H54 (cell line): ENCODE measurements around the gene LATS1.
"Not testable (repeated sequence)": the region's sequence is repeated elsewhere in the genome, so short reads cannot be mapped to it uniquely, and the experiment has no call there.

Experiments
- DNase-seq: peaks from one replicate; pipeline ENCODE4 v3.0.0; 2011; ENCODE audit warnings: low spot score, mixed read lengths; ENCODE audit not compliant: insufficient read length
- FAIRE-seq: peaks from 3 replicates; lab custom pipeline; 2011; peaks lifted over from hg19 to GRCh38; lab: Jason Lieb, UNC
- POLR2A ChIP-seq: IDR thresholded peaks from 2 replicates; pipeline ENCODE4 v1.6.1; 2011; ENCODE audit warnings: low read depth, mild to moderate bottlenecking, low read length

The LATS1 gene

GRCh38 chr6:149746147-149746946 is 28.4 kb upstream of the LATS1 start, which contains the start of gene NUP43:
TSS of gene NUP43 (minus strand) at chr6:149746529. CDS start at chr6:149746495, 34 bp downstream.
- DNase-seq = peak; percentile 57
- TF ChIP-seq POLR2A = peak; percentile 67
- peak; percentile 60 for FAIRE-seq

GRCh38 chr6:149745252-149745651 is 27.4 kb upstream of the LATS1 start:
- FAIRE-seq, DNase-seq: not testable (repeated sequence)

GRCh38 chr6:149734915-149735314 is 17.0 kb upstream of the LATS1 start:
- no peak for TF ChIP-seq POLR2A
- FAIRE-seq (no peak), DNase-seq (no peak)

GRCh38 chr6:149733089-149733720 is 15.3 kb upstream of the LATS1 start:
- FAIRE-seq (no peak), DNase-seq (no peak)
- no peak for TF ChIP-seq POLR2A

GRCh38 chr6:149729824-149730223 is 11.9 kb upstream of the LATS1 start:
- TF ChIP-seq POLR2A = no peak
- DNase-seq (no peak), FAIRE-seq (no peak)

GRCh38 chr6:149728499-149729234 is 10.8 kb upstream of the LATS1 start:
- TF ChIP-seq POLR2A = no peak
- FAIRE-seq (no peak), DNase-seq (no peak)

- DNase-seq (no peak), FAIRE-seq (no peak)
- no peak for TF ChIP-seq POLR2A
These were observed 10.0 kb upstream of the LATS1 start for GRCh38 chr6:149727793-149728498.

GRCh38 chr6:149725785-149726184 is 7.9 kb upstream of the LATS1 start:
- DNase-seq (no peak), FAIRE-seq (no peak)
- no peak for TF ChIP-seq POLR2A

GRCh38 chr6:149723771-149724417 is 6.0 kb upstream of the LATS1 start:
- DNase-seq (no peak), FAIRE-seq (peak; percentile 67)
- no peak for TF ChIP-seq POLR2A

GRCh38 chr6:149723262-149723661 is 5.4 kb upstream of the LATS1 start:
- no peak for TF ChIP-seq POLR2A
- DNase-seq (no peak), FAIRE-seq (no peak)

- no peak for TF ChIP-seq POLR2A
These were observed 1.6 kb upstream of the LATS1 start for GRCh38 chr6:149719531-149719930.

GRCh38 chr6:149717255-149717587 is 680 bp downstream of the LATS1 start:
- DNase-seq (no peak), FAIRE-seq (no peak)
- no peak for TF ChIP-seq POLR2A

More at GRCh38 chr6:149719531-149719930, 1.6 kb upstream of the LATS1 start:
- DNase-seq = no peak
- no peak for FAIRE-seq
